Activated T-helper 1 cell treated with anti-CD3 and anti-CD28 coated beads, Interleukin-12 subunit alpha, Interleukin-12 subunit beta, Interleukin-2, Interleukin-4 antibody, amounts not matched to agents 30 ng/mL and 10 ng/mL and 1 ng/mL, durations not matched to agents 14 hours and 24 hours and 36 hours (primary cell): Measurements from ENCODE around the gene B3GNT9. TPM values are rescaled to one million over a fixed set of nuclear protein-coding genes. Genes with fewer than 3 reads are reported as not detected.
A peak's percentile ranks its signal among the peaks of the same experiment; 100 is the strongest.

Source experiments
- DNase-seq: peaks from one replicate; pipeline ENCODE4 v3.0.0; 2021; ENCODE audit warnings: low spot score
- H3K27ac Mint-ChIP-seq: one replicate; pipeline ENCODE4 v1.8.0; 2021; ENCODE audit warnings: mild to moderate bottlenecking, mixed read lengths
- H3K27me3 Mint-ChIP-seq: one replicate; pipeline ENCODE4 v1.8.0; 2022; ENCODE audit warnings: mild to moderate bottlenecking, moderate library complexity, mixed read lengths; ENCODE audit not compliant: insufficient read depth
- H3K36me3 Mint-ChIP-seq: one replicate; pipeline ENCODE4 v1.8.0; 2021; ENCODE audit warnings: low read depth, mixed read lengths
- H3K4me1 Mint-ChIP-seq: one replicate; pipeline ENCODE4 v1.8.0; 2021; ENCODE audit warnings: low read depth, mixed read lengths
- H3K4me3 Mint-ChIP-seq: one replicate; pipeline ENCODE4 v1.8.0; 2021; ENCODE audit warnings: mild to moderate bottlenecking, moderate library complexity, mixed read lengths
- H3K9me3 Mint-ChIP-seq: one replicate; pipeline ENCODE4 v1.8.0; 2021; ENCODE audit warnings: mixed read lengths
- intact Hi-C: fragments of 100-400 bp; cut with micrococcal nuclease; formaldehyde crosslinking; loops from one replicate; pipeline ENCODE4 v1.15.1; 2024
- total RNA-seq: library from RNA; stranded (reverse); gene quantifications from 2 replicates; pipeline ENCODE4 v1.2.3, GENCODE V29; 2022

Gene B3GNT9
- total RNA-seq, 1 donor from 2014 or later, result 6.2 TPM

- DNase-seq, result no peak
- Mint-ChIP-seq H3K27me3 (peaks cover 8% of the 10 kb centered on the region), H3K27ac (no peak overlapping the region), H3K4me3 (no peak overlapping the region), H3K9me3 (no peaks in the 10 kb centered on the region), H3K4me1 (peaks cover 24% of the 10 kb centered on the region), H3K36me3 (no peaks in the 10 kb centered on the region)
- intact Hi-C loops, result loop anchor here (1.0 to 2.0 kb wide), 8 partner anchors 9 to 229 kb away; partner anchors contain the start of genes E2F4, FBXL8, FHOD1 and NOL3
These were observed 32.5 kb upstream of the B3GNT9 start for GRCh38 chr16:67183284-67183626.

GRCh38 chr16:67182288-67182687 lies 31.5 kb upstream of the B3GNT9 start:
- Mint-ChIP-seq H3K4me1 (peaks cover 29% of the 10 kb centered on the region), H3K36me3 (peaks cover 3% of the 10 kb centered on the region), H3K27ac (no peak overlapping the region), H3K9me3 (no peaks in the 10 kb centered on the region), H3K27me3 (peaks cover 8% of the 10 kb centered on the region), H3K4me3 (no peak overlapping the region)
- no peak for DNase-seq
- intact Hi-C loops, result loop anchor here (2.0 kb wide), 1 partner anchor 65 kb away; the partner anchor contains the start of gene FHOD1

- no peaks in the 10 kb centered on the region for H3K9me3 Mint-ChIP-seq
- H3K4me3 Mint-ChIP-seq, result no peak overlapping the region
- H3K27ac Mint-ChIP-seq, result no peak overlapping the region
- peaks cover 38% of the 10 kb centered on the region for H3K4me1 Mint-ChIP-seq
- H3K27me3 Mint-ChIP-seq, result peaks cover 8% of the 10 kb centered on the region
- intact Hi-C loops, result no loop called here
- no peak for DNase-seq
- peaks cover 6% of the 10 kb centered on the region for H3K36me3 Mint-ChIP-seq
These were observed 30.5 kb upstream of the B3GNT9 start for GRCh38 chr16:67181346-67181745.

GRCh38 chr16:67180166-67180565 lies 29.4 kb upstream of the B3GNT9 start:
- no peak overlapping the region for H3K4me3 Mint-ChIP-seq
- DNase-seq, result no peak
- H3K27ac Mint-ChIP-seq, result no peak overlapping the region
- H3K27me3 Mint-ChIP-seq, result peaks cover 3% of the 10 kb centered on the region
- H3K4me1 Mint-ChIP-seq, result peaks cover 42% of the 10 kb centered on the region
- H3K36me3 Mint-ChIP-seq, result peaks cover 13% of the 10 kb centered on the region
- H3K9me3 Mint-ChIP-seq, result no peaks in the 10 kb centered on the region
- intact Hi-C loops, result no loop called here

- peaks cover 1% of the 10 kb centered on the region for H3K27me3 Mint-ChIP-seq
- no peaks in the 10 kb centered on the region for H3K9me3 Mint-ChIP-seq
- H3K4me1 Mint-ChIP-seq, result peaks cover 41% of the 10 kb centered on the region
- no peak overlapping the region for H3K27ac Mint-ChIP-seq
- peaks cover 13% of the 10 kb centered on the region for H3K36me3 Mint-ChIP-seq
- H3K4me3 Mint-ChIP-seq, result peak overlapping the region; percentile 29
- no peak for DNase-seq
- intact Hi-C loops, result no loop called here
These were observed 28.8 kb upstream of the B3GNT9 start for GRCh38 chr16:67179421-67180080.

- Mint-ChIP-seq H3K9me3 (no peaks in the 10 kb centered on the region), H3K36me3 (peaks cover 19% of the 10 kb centered on the region), H3K27me3 (no peaks in the 10 kb centered on the region), H3K4me3 (peak overlapping the region; percentile 62), H3K4me1 (peaks cover 51% of the 10 kb centered on the region), H3K27ac (no peak overlapping the region)
- DNase-seq, result peak; percentile 54
- intact Hi-C loops, result loop anchor here (1.0 kb wide), 1 partner anchor 8 kb away; the partner anchor contains the start of gene NOL3
These were observed 27.2 kb upstream of the B3GNT9 start for GRCh38 chr16:67177743-67178699.

GRCh38 chr16:67176662-67177061 lies 25.9 kb upstream of the B3GNT9 start:
- Mint-ChIP-seq H3K36me3 (peaks cover 22% of the 10 kb centered on the region), H3K4me3 (peak overlapping the region; percentile 49), H3K4me1 (peaks cover 65% of the 10 kb centered on the region), H3K9me3 (no peaks in the 10 kb centered on the region), H3K27me3 (no peaks in the 10 kb centered on the region), H3K27ac (peak overlapping the region; percentile 23)
- intact Hi-C loops, result no loop called here
- no peak for DNase-seq

- Mint-ChIP-seq H3K4me1 (peaks cover 79% of the 10 kb centered on the region), H3K36me3 (peaks cover 23% of the 10 kb centered on the region), H3K27me3 (no peaks in the 10 kb centered on the region), H3K9me3 (no peaks in the 10 kb centered on the region), H3K27ac (no peak overlapping the region), H3K4me3 (peak overlapping the region; percentile 93)
- intact Hi-C loops, result loop anchor here (1.0 kb wide), 2 partner anchors 9 to 14 kb away; partner anchors contain the start of gene MATCAP1
- no peak for DNase-seq
These were observed 24.0 kb upstream of the B3GNT9 start for GRCh38 chr16:67174706-67175231.

- H3K4me1 Mint-ChIP-seq, result peaks cover 76% of the 10 kb centered on the region
These were observed 23.3 kb upstream of the B3GNT9 start for GRCh38 chr16:67173808-67174705.

GRCh38 chr16:67173323-67173722 lies 22.5 kb upstream of the B3GNT9 start:
- intact Hi-C loops, result no loop called here
- DNase-seq, result no peak
- peak overlapping the region; percentile 93 for H3K4me3 Mint-ChIP-seq
- H3K4me1 Mint-ChIP-seq, result peaks cover 77% of the 10 kb centered on the region
- H3K27ac Mint-ChIP-seq, result peak overlapping the region; percentile 95
- H3K27me3 Mint-ChIP-seq, result no peaks in the 10 kb centered on the region
- peaks cover 24% of the 10 kb centered on the region for H3K36me3 Mint-ChIP-seq
- H3K9me3 Mint-ChIP-seq, result no peaks in the 10 kb centered on the region

More at GRCh38 chr16:67173808-67174705, 23.3 kb upstream of the B3GNT9 start:
- H3K36me3 Mint-ChIP-seq, result peaks cover 23% of the 10 kb centered on the region
- intact Hi-C loops, result loop anchor here (1.0 kb wide), 2 partner anchors 9 to 14 kb away; partner anchors contain the start of gene MATCAP1
- peak overlapping the region; percentile 93 for H3K4me3 Mint-ChIP-seq
- H3K27me3 Mint-ChIP-seq, result no peaks in the 10 kb centered on the region
- peak; percentile 71 for DNase-seq
- H3K9me3 Mint-ChIP-seq, result no peaks in the 10 kb centered on the region
- H3K27ac Mint-ChIP-seq, result peak overlapping the region; percentile 95

- Mint-ChIP-seq H3K27ac (peak overlapping the region; percentile 87), H3K27me3 (peaks cover 6% of the 10 kb centered on the region), H3K9me3 (no peaks in the 10 kb centered on the region), H3K36me3 (peaks cover 22% of the 10 kb centered on the region), H3K4me3 (peak overlapping the region; percentile 89), H3K4me1 (peaks cover 76% of the 10 kb centered on the region)
- DNase-seq, result no peak
- intact Hi-C loops, result loop anchor here (1.0 kb wide), 3 partner anchors 7 to 12 kb away; partner anchors contain the start of genes FBXL8, MATCAP1 and TRADD
These were observed 20.3 kb upstream of the B3GNT9 start for GRCh38 chr16:67170949-67171649.
